Liver (tissue), 9 donors: ENCODE measurements around the gene GUCY1A2. TPM values are rescaled to one million over a fixed set of nuclear protein-coding genes. Genes with fewer than 3 reads are reported as not detected.

ENCODE experiments used
- DNase-seq: peaks from one replicate; pipeline ENCODE4 v3.0.0-alpha.2; 2017; ENCODE audit warnings: low spot score
- H3K27ac ChIP-seq, 2 donors: one replicate each; pipeline ENCODE4 v1.7.0; 2013; ENCODE audit warnings: inconsistent platforms in 2 of 2, low read length in 2 of 2, control low read depth in 1 of 2, low read depth in 1 of 2, mild to moderate bottlenecking in 1 of 2
- H3K27me3 ChIP-seq, 4 donors: one replicate each; pipeline versions ENCODE4 v1.6.1 to v1.7.0; 2013; ENCODE audit warnings: low read length in 3 of 4, inconsistent platforms in 1 of 4, mild to moderate bottlenecking in 1 of 4, moderate library complexity in 1 of 4; ENCODE audit not compliant: control insufficient read depth in 4 of 4, insufficient read depth in 4 of 4
- H3K36me3 ChIP-seq, 4 donors: one replicate each; pipeline versions ENCODE4 v1.6.1 to v1.7.0; 2013; ENCODE audit warnings: low read length in 3 of 4, mild to moderate bottlenecking in 3 of 4, low read depth in 1 of 4, moderate library complexity in 1 of 4; ENCODE audit not compliant: control insufficient read depth in 4 of 4, insufficient read depth in 3 of 4
- H3K4me1 ChIP-seq, 4 donors: one replicate each; pipeline versions ENCODE4 v1.6.1 to v1.7.0; 2013; ENCODE audit warnings: low read length in 3 of 4, mild to moderate bottlenecking in 3 of 4, moderate library complexity in 1 of 4; ENCODE audit not compliant: control insufficient read depth in 4 of 4, insufficient read depth in 4 of 4
- H3K4me3 ChIP-seq, 3 donors: one replicate each; pipeline versions ENCODE4 v1.6.1 to v1.7.0; 2013; ENCODE audit warnings: low read length in 3 of 3, control low read depth in 1 of 3, low read depth in 1 of 3, mild to moderate bottlenecking in 1 of 3
- H3K9ac ChIP-seq, 2 donors: one replicate each; pipeline ENCODE4 v1.7.0; 2013; ENCODE audit warnings: low read length in 2 of 2, mild to moderate bottlenecking in 2 of 2, moderate library complexity in 2 of 2, control low read depth in 1 of 2, low read depth in 1 of 2
- H3K9me3 ChIP-seq, 4 donors: one replicate each; pipeline versions ENCODE4 v1.6.1 to v1.7.0; 2013; ENCODE audit warnings: low read length in 3 of 4; ENCODE audit not compliant: control insufficient read depth in 4 of 4
- ATF3 ChIP-seq: IDR thresholded peaks from 2 replicates; pipeline ENCODE4 v1.6.1; 2016; ENCODE audit warnings: antibody characterized with exemption
- CTCF ChIP-seq: fragments of 150-350 bp; IDR thresholded peaks from 2 replicates; pipeline ENCODE4 v1.5.1; 2017; ENCODE audit warnings: improper control_type of control experiment, low read depth, low read length; ENCODE audit not compliant: missing input control
- EGR1 ChIP-seq, 2 donors: IDR thresholded peaks; 2 replicates each; pipeline ENCODE4 v1.6.1; 2016 to 2018; ENCODE audit warnings: antibody characterized with exemption in 2 of 2, low read depth in 2 of 2
- FOXA1 ChIP-seq: IDR thresholded peaks from 2 replicates; pipeline ENCODE4 v1.6.1; 2016; ENCODE audit warnings: antibody characterized with exemption
- FOXA2 ChIP-seq: IDR thresholded peaks from 2 replicates; pipeline ENCODE4 v1.6.1; 2016; ENCODE audit warnings: antibody characterized with exemption
- GABPA ChIP-seq, 2 donors: IDR thresholded peaks in 1 of 2; conservative IDR thresholded peaks in 1 of 2; 2 replicates each; pipeline ENCODE4 v1.6.1; 2016; ENCODE audit warnings: antibody characterized with exemption in 2 of 2, mild to moderate bottlenecking in 1 of 2, moderate library complexity in 1 of 2
- HNF4A ChIP-seq, 2 donors: conservative IDR thresholded peaks; 2 replicates each; pipeline ENCODE4 v1.6.1; 2016; ENCODE audit warnings: antibody characterized with exemption in 2 of 2, mild to moderate bottlenecking in 2 of 2
- HNF4G ChIP-seq: IDR thresholded peaks from 2 replicates; pipeline ENCODE4 v1.6.1; 2016; ENCODE audit warnings: antibody characterized with exemption
- JUND ChIP-seq, 2 donors: IDR thresholded peaks; 2 replicates each; pipeline ENCODE4 v1.6.1; 2016; ENCODE audit warnings: antibody characterized with exemption in 2 of 2
- NR2F2 ChIP-seq: IDR thresholded peaks from 2 replicates; pipeline ENCODE4 v1.6.1; 2016; ENCODE audit warnings: antibody characterized with exemption
- RAD21 ChIP-seq, 2 donors: IDR thresholded peaks; 2 replicates each; pipeline ENCODE4 v1.6.1; 2016; ENCODE audit warnings: antibody characterized with exemption in 2 of 2, mild to moderate bottlenecking in 2 of 2
- REST ChIP-seq: IDR thresholded peaks from 2 replicates; pipeline ENCODE4 v1.6.1; 2016; ENCODE audit warnings: antibody characterized with exemption, mild to moderate bottlenecking
- RXRA ChIP-seq, 2 donors: IDR thresholded peaks; 2 replicates each; pipeline ENCODE4 v1.6.1; 2017 to 2018; ENCODE audit warnings: antibody characterized with exemption in 2 of 2, mild to moderate bottlenecking in 1 of 2
- SP1 ChIP-seq: IDR thresholded peaks from 2 replicates; pipeline ENCODE4 v1.6.1; 2018; ENCODE audit warnings: antibody characterized with exemption, mild to moderate bottlenecking
- TAF1 ChIP-seq: conservative IDR thresholded peaks from 2 replicates; pipeline ENCODE4 v1.6.1; 2016; ENCODE audit warnings: antibody characterized with exemption, mild to moderate bottlenecking
- YY1 ChIP-seq: IDR thresholded peaks from 2 replicates; pipeline ENCODE4 v1.6.1; 2016; ENCODE audit warnings: antibody characterized with exemption, mild to moderate bottlenecking
- WGBS: extraction: QIAGEN DNeasy Blood & Tissue Kit; methylation state at CpG from one replicate; pipeline ENCODE4 v1.1.7; 2013; 5-methylcytosine and 5-hydroxymethylcytosine counted together
- polyA plus RNA-seq, 2 donors: library from polyadenylated mRNA; stranded (reverse) in 1 of 2; unstranded in 1 of 2; fragments of 200-250 nt in 1 of 2; fragments of >200 nt in 1 of 2; fragmentation: Nextera tagmentation in 1 of 2; extraction: Ambion mirVana in 1 of 2; gene quantifications; one replicate each; pipeline versions ENCODE4 v1.2.1 to v1.2.3, GENCODE V29; 2013 to 2015
- total RNA-seq, 2 donors: library from RNA; depleted of rRNA; stranded (reverse); fragments of >200 nt; gene quantifications; one replicate each; pipeline ENCODE4 v1.2.3, GENCODE V29; 2014
- TF ChIP-seq, protein P1 (sequence below): IDR thresholded peaks from 2 replicates; pipeline ENCODE4 v1.6.1; 2016; ENCODE audit warnings: antibody characterized with exemption
- TF ChIP-seq, protein P2 (sequence below): IDR thresholded peaks from 2 replicates; pipeline ENCODE4 v1.6.1; 2016; ENCODE audit warnings: antibody characterized with exemption
- donor health status: healthy.
- donor health status: healthy.
- donor health status: healthy.
- donor health status: healthy.
- donor health status: healthy.

Gene GUCY1A2
- total and polyA plus RNA-seq, 4 donors = 0.55 to 4.4 (median 1.7) TPM

- Histone ChIP-seq H3K27ac (no peak overlapping the region), H3K9me3 (no peaks in the 10 kb centered on the region), H3K36me3 (no peaks in the 10 kb centered on the region), H3K9ac (no peak overlapping the region), H3K4me3 (no peak overlapping the region), H3K4me1 (no peaks in the 10 kb centered on the region), H3K27me3 (no peaks in the 10 kb centered on the region)
- WGBS = 69% methylated on average over 3 of the region's 3 CpGs
- DNase-seq = no peak
- TF ChIP-seq SP1 = no peak
- TF ChIP-seq EGR1 (IDR thresholded peaks at IDR 0.05; ENCODE audit: low read depth in 2 of 2) = no peak
- TF ChIP-seq, protein P1, sequence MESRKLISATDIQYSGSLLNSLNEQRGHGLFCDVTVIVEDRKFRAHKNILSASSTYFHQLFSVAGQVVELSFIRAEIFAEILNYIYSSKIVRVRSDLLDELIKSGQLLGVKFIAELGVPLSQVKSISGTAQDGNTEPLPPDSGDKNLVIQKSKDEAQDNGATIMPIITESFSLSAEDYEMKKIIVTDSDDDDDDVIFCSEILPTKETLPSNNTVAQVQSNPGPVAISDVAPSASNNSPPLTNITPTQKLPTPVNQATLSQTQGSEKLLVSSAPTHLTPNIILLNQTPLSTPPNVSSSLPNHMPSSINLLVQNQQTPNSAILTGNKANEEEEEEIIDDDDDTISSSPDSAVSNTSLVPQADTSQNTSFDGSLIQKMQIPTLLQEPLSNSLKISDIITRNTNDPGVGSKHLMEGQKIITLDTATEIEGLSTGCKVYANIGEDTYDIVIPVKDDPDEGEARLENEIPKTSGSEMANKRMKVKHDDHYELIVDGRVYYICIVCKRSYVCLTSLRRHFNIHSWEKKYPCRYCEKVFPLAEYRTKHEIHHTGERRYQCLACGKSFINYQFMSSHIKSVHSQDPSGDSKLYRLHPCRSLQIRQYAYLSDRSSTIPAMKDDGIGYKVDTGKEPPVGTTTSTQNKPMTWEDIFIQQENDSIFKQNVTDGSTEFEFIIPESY = no peak
- TF ChIP-seq TAF1 = no peak
- no peak for TF ChIP-seq NR2F2
- TF ChIP-seq GABPA (IDR thresholded peaks at IDR 0.05 in 1 of 2, conservative IDR thresholded peaks at IDR 0.05 in 1 of 2) = no peak
- no peak for TF ChIP-seq ATF3
- no peak for TF ChIP-seq HNF4A (conservative IDR thresholded peaks at IDR 0.05)
- no peak for TF ChIP-seq FOXA1
- TF ChIP-seq, protein P2, sequence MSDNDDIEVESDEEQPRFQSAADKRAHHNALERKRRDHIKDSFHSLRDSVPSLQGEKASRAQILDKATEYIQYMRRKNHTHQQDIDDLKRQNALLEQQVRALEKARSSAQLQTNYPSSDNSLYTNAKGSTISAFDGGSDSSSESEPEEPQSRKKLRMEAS = no peak
- no peak for TF ChIP-seq CTCF
Observed at GRCh38 chr11:106683435-106683834, 334.8 kb downstream of the GUCY1A2 start.

DNA sequence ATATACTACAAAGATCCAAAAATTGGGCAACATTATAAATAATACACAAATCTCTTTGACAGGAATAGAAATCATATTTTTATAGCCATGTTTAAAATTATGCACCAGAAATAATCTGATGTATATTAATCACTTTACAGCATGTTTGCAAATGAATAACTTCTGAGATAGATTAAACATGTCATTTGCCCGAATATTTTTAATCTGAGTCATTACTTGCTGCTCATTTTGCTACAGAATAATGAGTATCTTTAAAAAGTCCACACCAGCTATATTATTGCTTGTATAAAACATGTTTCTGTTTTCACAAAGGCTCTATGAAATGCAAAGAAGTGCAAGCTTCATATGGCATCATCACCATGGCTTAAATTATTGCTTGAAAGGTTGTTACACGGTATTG is 336.8 kb downstream of the GUCY1A2 start:
- TF ChIP-seq CTCF (no peak), HNF4A (conservative IDR thresholded peaks at IDR 0.05) (no peak), YY1 (no peak), NR2F2 (no peak), JUND (IDR thresholded peaks at IDR 0.05) (no peak), REST (no peak), FOXA1 (no peak), FOXA2 (no peak), TAF1 (no peak), ATF3 (no peak), EGR1 (IDR thresholded peaks at IDR 0.05; ENCODE audit: low read depth in 2 of 2) (no peak), SP1 (no peak), HNF4G (no peak), RAD21 (IDR thresholded peaks at IDR 0.05) (no peak), GABPA (IDR thresholded peaks at IDR 0.05 in 1 of 2, conservative IDR thresholded peaks at IDR 0.05 in 1 of 2) (no peak), RXRA (IDR thresholded peaks at IDR 0.05) (no peak)
- TF ChIP-seq, protein P2 = no peak
- TF ChIP-seq, protein P1 = no peak
- Histone ChIP-seq H3K4me1 (no peaks in the 10 kb centered on the region), H3K9me3 (no peaks in the 10 kb centered on the region), H3K36me3 (no peaks in the 10 kb centered on the region), H3K27me3 (no peaks in the 10 kb centered on the region), H3K27ac (no peak overlapping the region), H3K4me3 (no peak overlapping the region), H3K9ac (no peak overlapping the region)
- 70% methylated on average over 2 of the region's 2 CpGs for WGBS
- DNase-seq = no peak
